Measurements from ENCODE around the gene SPATA31D1. TPM values are rescaled to one million over a fixed set of nuclear protein-coding genes. Genes with fewer than 3 reads are reported as not detected.

Gene SPATA31D1
- total RNA-seq, 1 experiment from 2014 or later: not detected

DNA sequence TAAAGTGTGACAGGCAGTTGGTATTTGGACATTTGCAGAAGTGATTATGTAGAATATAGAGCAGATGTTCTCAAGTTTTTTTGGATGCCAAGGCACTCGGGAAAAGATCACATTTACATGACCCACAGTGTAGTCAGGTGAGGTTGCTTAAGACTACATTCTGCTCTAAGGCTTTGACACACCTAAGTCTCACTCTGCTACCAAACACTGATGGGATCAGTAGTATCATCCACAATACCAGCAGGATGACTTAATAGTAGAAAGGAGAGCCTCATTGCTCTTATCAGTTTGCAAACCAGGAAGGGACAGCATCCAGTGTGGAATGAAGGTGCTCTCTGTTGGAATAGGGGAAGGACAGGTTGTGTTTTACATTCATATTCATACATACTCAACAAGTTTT, 2.5 kb upstream of the SPATA31D1 start:
- Histone ChIP-seq H3K4me1 (no peaks in the 10 kb centered on the region), H3K27ac (no peak overlapping the region), H3K36me3 (no peaks in the 10 kb centered on the region), H3K27me3 (no peaks in the 10 kb centered on the region), H3K9me3 (replicated peaks) (no peaks in the 10 kb centered on the region), H3K4me3 (no peak overlapping the region)
- DNase-seq: no peak

GRCh38 chr9:81989700-81990099, 1.1 kb downstream of the SPATA31D1 start:
- H3K27ac ChIP-seq: no peak overlapping the region
- no peaks in the 10 kb centered on the region for H3K4me1 ChIP-seq
- H3K9me3 ChIP-seq (replicated peaks): no peaks in the 10 kb centered on the region
- H3K4me3 ChIP-seq: no peak overlapping the region
- H3K27me3 ChIP-seq: no peaks in the 10 kb centered on the region
- H3K36me3 ChIP-seq: no peaks in the 10 kb centered on the region
- DNase-seq: no peak

GRCh38 chr9:81993656-81994055, 5.1 kb downstream of the SPATA31D1 start:
- Histone ChIP-seq H3K9me3 (replicated peaks) (no peaks in the 10 kb centered on the region), H3K4me3 (no peak overlapping the region), H3K27me3 (no peaks in the 10 kb centered on the region), H3K27ac (no peak overlapping the region), H3K36me3 (no peaks in the 10 kb centered on the region), H3K4me1 (no peaks in the 10 kb centered on the region)
- DNase-seq: no peak

DNA sequence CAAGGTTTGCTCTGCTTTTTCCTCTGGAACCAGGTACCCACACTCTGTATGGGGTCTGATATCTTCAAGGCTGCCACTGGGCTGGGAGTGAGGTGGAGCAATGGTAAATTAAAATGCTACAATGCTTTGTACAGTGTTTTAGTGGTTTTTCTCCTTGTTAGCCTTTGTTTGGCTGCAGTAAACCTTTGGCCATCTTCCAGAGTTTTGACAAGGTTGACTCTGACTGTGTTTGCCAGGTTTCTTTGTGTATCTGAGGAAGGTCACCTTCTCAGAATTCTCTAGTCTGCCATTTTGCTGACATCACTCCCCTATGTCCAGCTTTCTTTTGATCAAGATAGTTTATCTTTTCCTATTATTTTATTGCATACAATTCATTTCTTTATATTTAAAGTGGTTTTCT, 11.2 kb downstream of the SPATA31D1 start:
- Histone ChIP-seq H3K9me3 (replicated peaks) (peaks cover 3% of the 10 kb centered on the region; the same call in 1 of the 2 replicates), H3K4me1 (no peaks in the 10 kb centered on the region), H3K27me3 (no peaks in the 10 kb centered on the region), H3K36me3 (no peaks in the 10 kb centered on the region), H3K27ac (no peak overlapping the region), H3K4me3 (no peak overlapping the region)
- DNase-seq: no peak

- Histone ChIP-seq H3K4me1 (no peaks in the 10 kb centered on the region), H3K9me3 (replicated peaks) (peaks cover 6% of the 10 kb centered on the region), H3K4me3 (no peak overlapping the region), H3K27ac (no peak overlapping the region), H3K27me3 (no peaks in the 10 kb centered on the region), H3K36me3 (no peaks in the 10 kb centered on the region)
- no peak for DNase-seq
Measured at GRCh38 chr9:82010711-82011110, 22.1 kb downstream of the SPATA31D1 start.

DNA sequence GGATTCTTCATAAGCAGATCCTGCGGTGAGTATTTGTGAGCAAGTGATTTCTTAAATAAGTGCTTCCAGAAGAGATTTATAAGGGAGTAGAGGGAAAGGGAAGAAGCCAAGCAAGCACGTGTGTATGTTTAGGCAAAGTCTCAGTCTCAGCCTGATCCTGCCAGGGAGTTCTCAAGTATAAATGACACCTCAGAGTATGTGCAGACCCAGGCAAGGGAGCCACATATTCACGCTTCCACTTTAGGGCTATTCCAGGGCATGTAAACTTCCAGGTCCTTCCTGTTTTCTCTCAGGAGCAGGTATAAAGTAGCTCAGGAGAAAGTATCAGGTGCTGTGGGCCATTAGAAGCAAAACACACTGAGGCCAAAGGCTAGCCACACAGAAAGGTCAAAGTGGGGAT, 22.6 kb downstream of the SPATA31D1 start:
- Histone ChIP-seq H3K27me3 (no peaks in the 10 kb centered on the region), H3K4me3 (no peak overlapping the region), H3K9me3 (replicated peaks) (peaks cover 6% of the 10 kb centered on the region), H3K4me1 (no peaks in the 10 kb centered on the region), H3K27ac (no peak overlapping the region), H3K36me3 (no peaks in the 10 kb centered on the region)
- no peak for DNase-seq

- no peaks in the 10 kb centered on the region for H3K4me1 ChIP-seq
- peaks cover 6% of the 10 kb centered on the region for H3K9me3 ChIP-seq (replicated peaks)
- H3K36me3 ChIP-seq: no peaks in the 10 kb centered on the region
- no peak overlapping the region for H3K27ac ChIP-seq
- no peak for DNase-seq
- H3K4me3 ChIP-seq: no peak overlapping the region
- H3K27me3 ChIP-seq: no peaks in the 10 kb centered on the region
Measured at GRCh38 chr9:82012276-82012675, 23.7 kb downstream of the SPATA31D1 start.

DNA sequence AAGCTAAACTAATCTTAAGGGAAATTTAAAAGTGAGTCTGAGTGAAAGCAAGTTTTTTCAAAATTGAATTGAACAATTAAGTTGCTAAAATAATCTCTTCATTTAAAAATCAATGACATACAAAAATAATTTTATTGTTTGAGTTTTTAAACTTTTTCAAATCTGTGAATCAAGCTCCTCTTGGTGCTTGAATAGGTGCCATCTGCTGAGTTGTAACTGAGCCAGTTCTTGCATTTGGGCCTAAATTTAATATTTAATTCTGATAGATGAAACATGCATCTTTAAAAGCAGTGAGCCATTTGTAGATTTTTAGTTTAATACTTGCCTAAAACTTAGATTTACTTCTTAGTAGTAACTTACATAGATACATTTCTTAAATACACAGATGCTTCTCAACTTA, 31.8 kb downstream of the SPATA31D1 start:
- Histone ChIP-seq H3K4me1 (no peaks in the 10 kb centered on the region), H3K4me3 (no peak overlapping the region), H3K27ac (no peak overlapping the region), H3K9me3 (replicated peaks) (peaks cover 3% of the 10 kb centered on the region; the same call in 1 of the 2 replicates), H3K36me3 (no peaks in the 10 kb centered on the region), H3K27me3 (no peaks in the 10 kb centered on the region)
- no peak for DNase-seq

DNA sequence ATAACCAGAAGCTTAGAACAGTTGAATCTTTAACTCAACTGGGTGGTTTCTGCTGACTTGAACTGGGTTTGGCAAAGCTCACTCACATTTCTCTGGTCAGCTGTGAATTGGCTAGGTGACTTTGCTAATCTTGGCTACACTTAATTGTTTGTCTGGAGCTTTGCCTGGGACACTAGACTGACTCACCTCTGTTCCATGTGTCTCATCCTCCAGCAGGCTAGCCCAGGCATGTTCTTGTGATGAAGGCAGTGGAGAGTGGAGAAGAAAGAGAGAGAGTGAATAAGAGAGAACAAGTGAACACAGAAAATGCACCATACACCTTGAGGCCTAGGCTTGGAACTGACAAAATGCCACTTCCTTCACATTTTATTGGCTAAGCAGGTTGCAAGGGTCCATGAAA, 32.6 kb downstream of the SPATA31D1 start:
- H3K27me3 ChIP-seq: no peaks in the 10 kb centered on the region
- H3K27ac ChIP-seq: no peak overlapping the region
- H3K9me3 ChIP-seq (replicated peaks): peaks cover 3% of the 10 kb centered on the region; the same call in 1 of the 2 replicates
- no peaks in the 10 kb centered on the region for H3K36me3 ChIP-seq
- H3K4me3 ChIP-seq: no peak overlapping the region
- peak; percentile 16 to 30 for DNase-seq
- no peaks in the 10 kb centered on the region for H3K4me1 ChIP-seq

GRCh38 chr9:82022121-82022520, 33.5 kb downstream of the SPATA31D1 start:
- Histone ChIP-seq H3K27me3 (no peaks in the 10 kb centered on the region), H3K4me1 (no peaks in the 10 kb centered on the region), H3K27ac (no peak overlapping the region), H3K4me3 (no peak overlapping the region), H3K9me3 (replicated peaks) (0 out of 2 replicates have a peak, but pooled peaks cover 3% of the 10 kb centered on the region), H3K36me3 (no peaks in the 10 kb centered on the region)
- DNase-seq: no peak

GRCh38 chr9:82024908-82025307, 36.3 kb downstream of the SPATA31D1 start:
- Histone ChIP-seq H3K4me3 (no peak overlapping the region), H3K36me3 (no peaks in the 10 kb centered on the region), H3K9me3 (replicated peaks) (no peaks in the 10 kb centered on the region), H3K4me1 (peaks cover 3% of the 10 kb centered on the region; the same call in 1 of the 2 replicates), H3K27ac (no peak overlapping the region), H3K27me3 (no peaks in the 10 kb centered on the region)
- DNase-seq: no peak

DNA sequence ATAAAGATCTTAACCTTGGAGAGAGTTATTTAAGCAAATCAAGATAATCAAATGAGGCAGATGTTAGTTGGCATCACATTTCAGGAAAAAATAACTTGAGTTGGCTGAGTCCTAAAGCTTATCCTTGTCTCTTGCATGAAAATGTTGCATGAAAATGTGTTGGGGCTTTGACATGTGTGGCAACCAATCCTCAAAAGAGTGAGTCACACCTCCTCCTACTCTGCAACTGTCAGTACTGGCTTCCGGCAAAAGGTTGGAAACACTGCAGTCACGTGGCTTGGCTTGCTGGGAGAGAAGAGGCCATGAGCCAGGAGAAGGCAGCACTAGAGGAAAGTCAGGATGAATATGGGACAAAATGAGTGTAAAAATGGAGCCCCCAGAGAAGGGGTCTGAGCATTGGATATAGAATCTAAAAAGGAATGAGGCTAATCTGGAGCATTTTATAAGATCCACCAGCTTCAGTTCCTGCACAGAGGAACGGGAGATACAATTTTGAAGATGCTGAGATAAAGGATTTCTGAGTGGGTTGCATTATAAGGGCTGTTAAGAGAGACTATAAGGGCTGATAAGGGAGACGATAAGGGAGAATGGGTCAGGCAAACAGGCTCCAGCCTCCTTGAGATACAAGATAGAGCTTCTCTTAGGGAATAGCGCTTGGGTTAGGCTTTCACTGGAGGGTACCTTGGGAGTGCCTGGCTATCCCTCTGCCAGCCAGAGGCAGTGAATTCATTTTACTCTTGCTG, 43.1 kb downstream of the SPATA31D1 start:
- Histone ChIP-seq H3K9me3 (replicated peaks) (no peaks in the 10 kb centered on the region), H3K4me3 (no peak overlapping the region)

DNA sequence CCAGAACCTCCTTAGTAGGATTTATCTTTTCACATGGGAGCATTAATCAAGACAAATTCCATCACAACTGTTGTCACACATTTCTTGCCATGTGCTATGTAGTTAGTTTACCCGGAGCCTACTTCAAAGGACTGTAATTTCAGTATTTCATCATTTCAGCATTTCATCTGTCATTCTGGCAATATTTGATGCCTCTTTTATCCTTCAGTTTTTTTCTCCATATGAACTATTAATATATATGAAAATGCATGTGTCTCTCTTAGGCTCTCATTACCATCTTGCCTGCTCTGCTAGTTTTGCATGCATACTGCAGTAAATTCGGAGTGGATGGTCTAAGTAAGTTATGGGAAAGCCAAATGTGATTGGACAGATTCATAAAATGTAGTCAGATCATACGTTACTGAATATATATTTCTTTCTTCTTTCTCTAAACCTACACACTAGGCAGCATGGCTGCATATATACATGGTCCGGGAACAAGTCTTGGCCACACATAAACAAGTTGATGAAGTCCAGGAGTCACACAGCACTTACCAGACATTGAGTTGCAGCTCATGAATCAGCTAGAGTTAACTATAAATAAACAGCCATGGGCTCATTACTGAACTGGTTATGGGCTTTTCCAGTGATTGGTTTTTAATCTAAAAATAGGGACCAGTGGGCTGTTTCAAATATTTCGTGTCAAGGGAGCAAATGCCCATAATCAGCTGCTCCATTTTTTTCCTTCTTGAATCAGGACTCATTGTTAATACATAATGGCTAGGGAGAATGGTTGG, 46.6 kb downstream of the SPATA31D1 start:
- no peak for DNase-seq
- Histone ChIP-seq H3K27ac (peak overlapping the region; percentile 59), H3K4me1 (peaks cover 41% of the 10 kb centered on the region), H3K4me3 (no peak overlapping the region), H3K27me3 (no peaks in the 10 kb centered on the region), H3K9me3 (replicated peaks) (no peaks in the 10 kb centered on the region), H3K36me3 (no peaks in the 10 kb centered on the region)

More for the DNA sequence above, 43.1 kb downstream of the SPATA31D1 start:
- H3K36me3 ChIP-seq: no peaks in the 10 kb centered on the region
- no peaks in the 10 kb centered on the region for H3K27me3 ChIP-seq
- peak overlapping the region; percentile 46 for H3K27ac ChIP-seq
- peak; percentile 83 to 90 for DNase-seq
- H3K4me1 ChIP-seq: peaks cover 37% of the 10 kb centered on the region

- Histone ChIP-seq H3K9me3 (replicated peaks) (no peaks in the 10 kb centered on the region), H3K36me3 (no peaks in the 10 kb centered on the region), H3K4me3 (no peak overlapping the region), H3K27me3 (no peaks in the 10 kb centered on the region), H3K4me1 (peaks cover 33% of the 10 kb centered on the region), H3K27ac (peak overlapping the region; percentile 59)
- peak; percentile 50 to 80 for DNase-seq
Measured at GRCh38 chr9:82036086-82036485, 47.5 kb downstream of the SPATA31D1 start.

GRCh38 chr9:82037126-82037525, 48.6 kb downstream of the SPATA31D1 start:
- no peak for DNase-seq
- no peaks in the 10 kb centered on the region for H3K36me3 ChIP-seq
- H3K27ac ChIP-seq: no peak overlapping the region; the same call in 1 of the 2 replicates
- H3K4me3 ChIP-seq: no peak overlapping the region
- H3K27me3 ChIP-seq: no peaks in the 10 kb centered on the region
- H3K9me3 ChIP-seq (replicated peaks): no peaks in the 10 kb centered on the region
- H3K4me1 ChIP-seq: peaks cover 23% of the 10 kb centered on the region
